KOPT-K1 (cell line): ENCODE data around the gene NCOR1.
"Not testable (repeated sequence)": the region's sequence is repeated elsewhere in the genome, so short reads cannot be mapped to it uniquely, and the experiment has no call there.

ENCODE experiments used
- H3K27ac ChIP-seq: fragments of 200-600 bp; sonication (generic); 2 replicates; pipeline ENCODE4 v1.5.1; 2016; ENCODE audit warnings: antibody characterized with exemption, mild to moderate bottlenecking, low read depth, low read length; ENCODE audit not compliant: poor library complexity, severe bottlenecking
- H3K36me3 ChIP-seq: fragments of 200-600 bp; sonication (generic); 2 replicates; pipeline ENCODE4 v1.5.1; 2017; ENCODE audit warnings: antibody characterized with exemption, mild to moderate bottlenecking, low read length, moderate library complexity; ENCODE audit not compliant: insufficient read depth
- H3K9me3 ChIP-seq: fragments of 200-600 bp; sonication (generic); 2 replicates; pipeline ENCODE4 v1.5.1; 2017; ENCODE audit warnings: antibody characterized with exemption, low read length, mild to moderate bottlenecking; ENCODE audit not compliant: insufficient read depth, poor library complexity, severe bottlenecking

The NCOR1 gene

DNA sequence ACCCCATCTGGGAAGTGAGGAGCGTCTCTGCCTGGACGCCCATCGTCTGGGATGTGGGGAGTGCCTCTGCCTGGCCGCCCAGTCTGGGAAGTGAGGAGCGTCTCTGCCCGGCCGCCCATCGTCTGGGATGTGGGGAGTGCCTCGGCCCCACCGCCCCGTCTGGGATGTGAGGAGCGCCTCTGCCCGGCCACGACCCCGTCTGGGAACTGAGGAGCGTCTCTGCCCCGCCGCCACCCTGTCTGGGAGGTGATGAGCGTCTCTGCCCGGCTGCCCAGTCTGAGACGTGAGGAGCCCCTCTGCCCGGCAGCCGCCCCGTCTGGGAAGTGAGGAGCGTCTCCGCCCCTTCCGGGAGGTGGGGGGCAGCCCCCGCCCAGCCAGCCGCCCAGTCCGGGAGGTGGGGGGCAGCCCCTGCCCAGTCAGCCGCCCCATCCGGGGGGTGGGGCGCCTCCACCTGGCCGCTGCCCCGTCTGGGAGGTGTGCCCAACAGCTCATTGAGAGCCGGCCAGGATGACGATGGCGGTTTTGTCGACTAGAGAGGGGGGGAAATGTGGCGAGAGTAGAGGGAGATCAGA lies 69.9 kb downstream of the NCOR1 start:
- H3K27ac ChIP-seq, H3K9me3 ChIP-seq: not testable (repeated sequence)
- peaks cover 97% of the 10 kb centered on the region for H3K36me3 ChIP-seq

GRCh38 chr17:16141685-16142084 lies 73.6 kb downstream of the NCOR1 start:
- Histone ChIP-seq H3K9me3 (no peaks in the 10 kb centered on the region), H3K27ac (no peak overlapping the region), H3K36me3 (peaks cover 88% of the 10 kb centered on the region)

GRCh38 chr17:16140854-16141253 lies 74.5 kb downstream of the NCOR1 start:
- Histone ChIP-seq H3K27ac (no peak overlapping the region), H3K36me3 (peaks cover 89% of the 10 kb centered on the region), H3K9me3 (no peaks in the 10 kb centered on the region)

- peaks cover 89% of the 10 kb centered on the region for H3K36me3 ChIP-seq
- no peak overlapping the region for H3K27ac ChIP-seq
- no peaks in the 10 kb centered on the region for H3K9me3 ChIP-seq
These were observed 79.9 kb downstream of the NCOR1 start for GRCh38 chr17:16135461-16135860.

DNA sequence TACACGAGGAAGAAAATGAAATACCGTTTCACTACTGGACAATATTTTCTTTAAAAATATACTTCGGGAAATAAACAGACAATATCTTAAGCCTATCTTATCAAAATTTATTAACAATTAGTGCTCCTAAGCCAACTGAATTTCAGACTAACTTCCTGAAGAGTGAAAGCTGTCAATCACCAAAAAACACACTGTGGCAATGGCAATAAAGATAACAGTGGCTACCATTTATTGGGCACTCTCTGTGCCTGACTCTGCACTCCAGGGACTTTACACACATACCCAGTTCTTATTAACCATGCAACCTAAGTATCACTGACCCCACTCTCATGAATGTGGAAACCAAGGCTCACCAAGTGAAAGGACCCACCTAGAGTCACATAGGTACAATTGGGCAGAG lies 83.7 kb downstream of the NCOR1 start:
- no peaks in the 10 kb centered on the region for H3K9me3 ChIP-seq
- H3K27ac ChIP-seq, result no peak overlapping the region
- H3K36me3 ChIP-seq, result peaks cover 90% of the 10 kb centered on the region

GRCh38 chr17:16129441-16130205 lies 85.7 kb downstream of the NCOR1 start:
- peaks cover 88% of the 10 kb centered on the region for H3K36me3 ChIP-seq
- no peak overlapping the region for H3K27ac ChIP-seq
- no peaks in the 10 kb centered on the region for H3K9me3 ChIP-seq

GRCh38 chr17:16123531-16123930 lies 91.8 kb downstream of the NCOR1 start:
- peaks cover 86% of the 10 kb centered on the region for H3K36me3 ChIP-seq
- no peak overlapping the region for H3K27ac ChIP-seq
- no peaks in the 10 kb centered on the region for H3K9me3 ChIP-seq

- Histone ChIP-seq H3K9me3 (no peaks in the 10 kb centered on the region), H3K36me3 (peaks cover 87% of the 10 kb centered on the region), H3K27ac (no peak overlapping the region)
These were observed 92.5 kb downstream of the NCOR1 start for GRCh38 chr17:16122697-16123434.

DNA sequence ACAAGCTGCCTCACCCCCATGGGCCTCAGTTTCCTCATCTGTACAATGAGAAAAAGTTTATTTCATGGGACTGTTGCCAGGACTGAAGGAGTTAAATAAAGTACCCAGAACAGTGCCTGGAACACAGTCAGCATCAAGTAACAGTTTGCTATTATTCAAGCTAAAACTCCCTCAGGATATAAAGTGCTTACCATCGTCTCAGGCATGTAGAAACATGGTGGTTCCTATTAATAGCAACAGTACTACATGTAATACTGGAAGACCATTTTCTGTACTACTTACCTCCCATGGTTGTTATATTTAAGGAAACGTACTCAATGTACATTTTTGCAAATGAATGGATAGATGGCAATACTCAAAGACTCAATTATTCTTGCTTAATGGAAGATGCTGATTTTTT lies 93.4 kb downstream of the NCOR1 start:
- H3K27ac ChIP-seq, result no peak overlapping the region
- H3K36me3 ChIP-seq, result peaks cover 93% of the 10 kb centered on the region
- H3K9me3 ChIP-seq, result peaks cover 9% of the 10 kb centered on the region

DNA sequence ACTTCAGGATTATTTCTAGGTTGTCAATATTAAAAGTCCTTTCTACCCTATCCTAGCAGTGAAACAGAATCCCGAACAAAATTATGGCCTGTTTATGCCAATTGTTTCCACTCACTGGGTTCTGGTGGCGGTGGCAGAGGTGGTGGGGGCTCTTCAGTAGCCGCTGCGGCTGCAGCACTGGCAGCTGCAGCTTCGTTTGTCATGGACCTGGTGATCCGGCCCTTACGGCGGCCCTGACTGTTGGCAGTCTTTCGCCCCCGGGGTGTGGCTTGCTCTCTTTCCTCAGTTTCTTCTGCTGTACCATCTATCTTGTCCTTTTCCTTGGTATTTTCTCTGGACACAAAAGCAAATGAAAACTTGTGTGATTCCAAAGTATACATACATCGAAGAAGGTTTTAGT lies 94.4 kb downstream of the NCOR1 start:
- no peak overlapping the region for H3K27ac ChIP-seq
- peaks cover 93% of the 10 kb centered on the region for H3K36me3 ChIP-seq
- peaks cover 18% of the 10 kb centered on the region for H3K9me3 ChIP-seq

- Histone ChIP-seq H3K27ac (no peak overlapping the region), H3K36me3 (peaks cover 97% of the 10 kb centered on the region), H3K9me3 (peaks cover 38% of the 10 kb centered on the region)
These were observed 98.2 kb downstream of the NCOR1 start for GRCh38 chr17:16117149-16117548.

- H3K27ac ChIP-seq, result not testable (repeated sequence)
- peaks cover 38% of the 10 kb centered on the region for H3K9me3 ChIP-seq
- H3K36me3 ChIP-seq, result peaks cover 84% of the 10 kb centered on the region
These were observed 100.1 kb downstream of the NCOR1 start for GRCh38 chr17:16115077-16115698.

DNA sequence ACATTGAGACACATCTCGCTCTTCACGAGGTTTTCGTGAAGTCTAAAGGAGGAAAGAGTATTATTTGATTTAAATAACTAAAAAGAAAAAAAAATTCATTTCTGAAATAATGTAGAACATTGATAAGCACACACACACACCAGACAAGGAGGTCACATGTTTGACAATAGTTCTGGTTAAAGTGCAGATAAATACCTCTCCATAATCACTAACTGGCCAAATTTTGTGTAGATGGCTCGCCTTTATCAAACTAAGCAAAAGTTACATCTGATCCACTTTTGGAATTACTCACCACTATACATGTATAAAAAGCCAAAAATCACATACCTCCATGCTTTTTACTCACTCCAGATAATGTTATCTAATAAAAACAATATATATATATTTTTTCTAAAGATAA lies 106.5 kb downstream of the NCOR1 start:
- Histone ChIP-seq H3K36me3 (peaks cover 67% of the 10 kb centered on the region), H3K27ac (no peak overlapping the region), H3K9me3 (no peaks in the 10 kb centered on the region)

DNA sequence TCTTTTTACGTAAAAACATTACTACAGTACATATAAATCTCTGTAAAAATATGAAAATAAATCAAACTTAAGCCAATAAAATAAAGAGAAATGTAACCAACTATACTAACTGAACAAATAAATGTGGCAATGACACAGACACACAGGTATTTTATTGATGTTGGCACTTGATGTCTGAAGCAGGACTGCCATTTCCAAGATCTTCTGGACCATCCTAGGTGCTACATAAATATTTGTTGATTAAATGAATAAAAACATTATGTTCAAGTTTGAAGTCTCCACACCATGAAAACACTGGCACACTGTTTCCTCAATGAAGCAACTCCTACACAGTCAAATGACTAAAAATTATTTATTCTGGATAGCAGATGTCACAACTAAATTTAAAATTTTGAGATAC lies 106.9 kb downstream of the NCOR1 start:
- Histone ChIP-seq H3K36me3 (peaks cover 67% of the 10 kb centered on the region), H3K27ac (no peak overlapping the region), H3K9me3 (no peaks in the 10 kb centered on the region)

DNA sequence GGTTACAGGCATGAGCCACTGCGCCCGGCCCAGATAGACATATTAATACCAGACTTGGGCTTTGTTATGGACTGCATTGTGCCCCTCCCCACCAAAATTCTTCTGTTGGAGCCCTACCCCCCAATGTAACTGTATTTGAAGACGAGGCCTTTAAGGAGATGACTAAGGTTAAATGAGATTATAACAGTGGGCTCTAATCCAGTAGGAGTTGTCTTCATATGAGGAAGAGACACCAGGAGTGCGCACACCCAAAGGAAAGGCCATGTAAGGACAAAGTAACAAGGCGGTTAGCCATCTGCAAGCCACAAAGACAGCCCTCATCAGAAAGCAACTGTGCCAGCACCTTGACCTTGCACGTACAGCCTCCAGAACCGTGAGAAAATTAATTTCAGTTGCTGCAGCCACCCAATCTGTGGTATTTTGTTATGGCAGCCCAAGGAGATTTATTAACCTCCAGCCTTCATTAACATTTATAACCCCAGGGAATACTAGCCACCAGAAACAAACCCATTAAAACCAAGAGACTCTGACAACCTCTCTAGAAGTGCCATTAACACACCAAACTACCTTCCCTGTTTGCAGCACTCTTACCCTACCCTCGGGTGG lies 108.1 kb downstream of the NCOR1 start:
- no peaks in the 10 kb centered on the region for H3K9me3 ChIP-seq
- peaks cover 66% of the 10 kb centered on the region for H3K36me3 ChIP-seq
- H3K27ac ChIP-seq, result no peak overlapping the region
